ENCODE results near the gene NPL.

The NPL gene

GRCh38 chr1:182785181-182785580 lies 4.4 kb upstream of the NPL start:
- Histone ChIP-seq H3K27ac (no peak overlapping the region), H3K4me3 (no peak overlapping the region), H3K27me3 (no peaks in the 10 kb centered on the region), H3K36me3 (no peaks in the 10 kb centered on the region), H3K9me3 (no peaks in the 10 kb centered on the region), H3K4me1 (peaks cover 0 to 12% (median 4%) of the 10 kb centered on the region in 4 donors)
- DNase-seq, result no peak
- no peak for TF ChIP-seq CTCF (IDR thresholded peaks at IDR 0.05)
- intact Hi-C loops (cut with DNase I; ENCODE audit: low total_unique reads), result loop anchor here (2.0 kb wide), 1 partner anchor 186 kb away; no protein-coding TSS in a partner anchor

- Histone ChIP-seq H3K9me3 (no peaks in the 10 kb centered on the region), H3K36me3 (no peaks in the 10 kb centered on the region), H3K4me3 (no peak overlapping the region), H3K27me3 (no peaks in the 10 kb centered on the region), H3K27ac (no peak overlapping the region), H3K4me1 (peaks cover 0 to 14% (median 4%) of the 10 kb centered on the region in 4 donors)
- intact Hi-C loops (cut with DNase I; ENCODE audit: low total_unique reads), result no loop called here
- TF ChIP-seq CTCF (IDR thresholded peaks at IDR 0.05), result peak; percentile 67 to 74
- peak in 1 of 2 donors; percentile 77 for DNase-seq
Observed at GRCh38 chr1:182786223-182786994, 3.2 kb upstream of the NPL start.

- Histone ChIP-seq H3K36me3 (no peaks in the 10 kb centered on the region), H3K9me3 (no peaks in the 10 kb centered on the region), H3K27ac (no peak overlapping the region), H3K4me3 (no peak overlapping the region), H3K27me3 (no peaks in the 10 kb centered on the region), H3K4me1 (peaks cover 0 to 14% (median 4%) of the 10 kb centered on the region in 4 donors)
- intact Hi-C loops (cut with DNase I; ENCODE audit: low total_unique reads), result no loop called here
- no peak for DNase-seq
- TF ChIP-seq CTCF (IDR thresholded peaks at IDR 0.05), result no peak
Observed at GRCh38 chr1:182786995-182787324, 2.6 kb upstream of the NPL start.

GRCh38 chr1:182791281-182792179 lies 2.0 kb downstream of the NPL start:
- Histone ChIP-seq H3K4me3 (no peak overlapping the region), H3K27me3 (no peaks in the 10 kb centered on the region), H3K36me3 (no peaks in the 10 kb centered on the region), H3K9me3 (no peaks in the 10 kb centered on the region), H3K27ac (no peak overlapping the region), H3K4me1 (peaks cover 0 to 14% (median 4%) of the 10 kb centered on the region in 4 donors)
- no peak for DNase-seq
- TF ChIP-seq CTCF (IDR thresholded peaks at IDR 0.05), result no peak
- intact Hi-C loops (cut with DNase I; ENCODE audit: low total_unique reads), result loop anchor here (10.0 kb wide), 1 partner anchor 707 kb away; no protein-coding TSS in a partner anchor

- Histone ChIP-seq H3K36me3 (no peaks in the 10 kb centered on the region), H3K9me3 (no peaks in the 10 kb centered on the region), H3K27me3 (no peaks in the 10 kb centered on the region), H3K27ac (no peak overlapping the region), H3K4me1 (peaks cover 0 to 8% (median under 1%) of the 10 kb centered on the region in 4 donors), H3K4me3 (no peak overlapping the region)
- DNase-seq, result no peak
- TF ChIP-seq CTCF (IDR thresholded peaks at IDR 0.05), result no peak
- intact Hi-C loops (cut with DNase I; ENCODE audit: low total_unique reads), result loop anchor here (10.0 kb wide), 1 partner anchor 709 kb away; no protein-coding TSS in a partner anchor
Observed at GRCh38 chr1:182794091-182794490, 4.5 kb downstream of the NPL start.

Data from tibial artery (tissue), 4 donors.